Body of pancreas (tissue), 4 donors: ENCODE measurements around the gene HS3ST6.

Source experiments
- CTCF ChIP-seq, 7 experiments: fragments of 450-650 bp in 4 of 7; fragments of 200-600 bp in 3 of 7; sonication (generic) in 3 of 7; IDR thresholded peaks; one replicate each; pipeline ENCODE4 v1.5.1; 2016 to 2019; ENCODE audit warnings: antibody characterized with exemption in 7 of 7
- POLR2A ChIP-seq, 3 donors: fragments of 450-650 bp; IDR thresholded peaks; one replicate each; pipeline ENCODE4 v1.6.1; 2016; ENCODE audit warnings: antibody characterized with exemption in 3 of 3, mild to moderate bottlenecking in 2 of 3

GRCh38 chr16:1914084-1914608 lies 4.1 kb downstream of the HS3ST6 start:
- TF ChIP-seq POLR2A (IDR thresholded peaks at IDR 0.05) (no peak), CTCF (IDR thresholded peaks at IDR 0.05) (no peak)
